Endothelial cell (in vitro differentiated cells): ENCODE results near the gene ITPKB. TPM values are rescaled to one million over a fixed set of nuclear protein-coding genes. Genes with fewer than 3 reads are reported as not detected.
"Not testable (repeated sequence)": the region's sequence is repeated elsewhere in the genome, so short reads cannot be mapped to it uniquely, and the experiment has no call there.

Experiments used
- DNase-seq: peaks from one replicate; pipeline ENCODE4 v3.0.0; 2021; ENCODE audit warnings: low spot score
- H3K27ac Mint-ChIP-seq: one replicate; pipeline ENCODE4 v1.8.0; 2021; ENCODE audit warnings: mixed read lengths, inconsistent platforms; ENCODE audit not compliant: unreplicated experiment
- H3K27me3 Mint-ChIP-seq: one replicate; pipeline ENCODE4 v1.8.0; 2021; ENCODE audit warnings: mild to moderate bottlenecking, moderate library complexity, mixed read lengths, inconsistent platforms; ENCODE audit not compliant: unreplicated experiment
- H3K36me3 Mint-ChIP-seq: one replicate; pipeline ENCODE4 v1.8.0; 2021; ENCODE audit warnings: mild to moderate bottlenecking, low read depth, mixed read lengths, inconsistent platforms; ENCODE audit not compliant: unreplicated experiment
- H3K4me1 Mint-ChIP-seq: one replicate; pipeline ENCODE4 v1.8.0; 2021; ENCODE audit warnings: mild to moderate bottlenecking, mixed read lengths, inconsistent platforms; ENCODE audit not compliant: unreplicated experiment
- H3K4me3 Mint-ChIP-seq: one replicate; pipeline ENCODE4 v1.8.0; 2021; ENCODE audit warnings: mild to moderate bottlenecking, mixed read lengths, inconsistent platforms; ENCODE audit not compliant: unreplicated experiment
- H3K9me3 Mint-ChIP-seq: one replicate; pipeline ENCODE4 v1.8.0; 2021; ENCODE audit warnings: mixed read lengths, inconsistent platforms; ENCODE audit not compliant: unreplicated experiment
- CTCF ChIP-seq: fragments of 200-600 bp; sonication (generic); IDR thresholded peaks from one replicate; pipeline ENCODE4 v1.5.0; 2021; ENCODE audit warnings: antibody characterized with exemption; ENCODE audit not compliant: unreplicated experiment
- total RNA-seq: library from RNA; stranded (reverse); fragmentation: NEBNext Ultra II Directional; extraction: Animal tissue kit (Norgen Biotek cat#: 25700); gene quantifications from one replicate; pipeline ENCODE4 v1.2.1, GENCODE V29; 2021; ENCODE audit not compliant: unreplicated experiment

The ITPKB gene
- total RNA-seq, 1 donor from 2014 or later, result 144 TPM

GRCh38 chr1:226599636-226600238 is 139.3 kb downstream of the ITPKB start:
- H3K27ac Mint-ChIP-seq, result no peak overlapping the region

GRCh38 chr1:226598955-226599354 is 140.1 kb downstream of the ITPKB start:
- not testable (repeated sequence) for H3K27me3 Mint-ChIP-seq, H3K4me3 Mint-ChIP-seq, H3K4me1 Mint-ChIP-seq

More at GRCh38 chr1:226599636-226600238, 139.3 kb downstream of the ITPKB start:
- Mint-ChIP-seq H3K36me3 (peaks cover 6% of the 10 kb centered on the region), H3K4me1 (peaks cover 7% of the 10 kb centered on the region), H3K27me3 (peaks cover 9% of the 10 kb centered on the region), H3K4me3 (no peak overlapping the region), H3K9me3 (no peaks in the 10 kb centered on the region)
- TF ChIP-seq CTCF, result no peak
- DNase-seq, result no peak

GRCh38 chr1:226598455-226598849 is 140.6 kb downstream of the ITPKB start:
- Mint-ChIP-seq H3K27ac (no peak overlapping the region), H3K36me3 (peaks cover 6% of the 10 kb centered on the region), H3K27me3 (peaks cover 9% of the 10 kb centered on the region), H3K4me3 (no peak overlapping the region), H3K4me1 (peaks cover 10% of the 10 kb centered on the region), H3K9me3 (no peaks in the 10 kb centered on the region)
- DNase-seq, result no peak
- TF ChIP-seq CTCF, result no peak

More at GRCh38 chr1:226598955-226599354, 140.1 kb downstream of the ITPKB start:
- not testable (repeated sequence) for H3K27ac Mint-ChIP-seq, H3K36me3 Mint-ChIP-seq, H3K9me3 Mint-ChIP-seq, DNase-seq

GRCh38 chr1:226597616-226598454 is 141.2 kb downstream of the ITPKB start:
- H3K36me3 Mint-ChIP-seq, result peaks cover 6% of the 10 kb centered on the region
- DNase-seq, result no peak

More at GRCh38 chr1:226597616-226598454, 141.2 kb downstream of the ITPKB start:
- Mint-ChIP-seq H3K27me3 (peaks cover 9% of the 10 kb centered on the region), H3K9me3 (no peaks in the 10 kb centered on the region), H3K4me3 (no peak overlapping the region), H3K27ac (no peak overlapping the region), H3K4me1 (peaks cover 10% of the 10 kb centered on the region)
- no peak for TF ChIP-seq CTCF
